ENCODE results near the gene HOXB6.

Gene HOXB6

DNA sequence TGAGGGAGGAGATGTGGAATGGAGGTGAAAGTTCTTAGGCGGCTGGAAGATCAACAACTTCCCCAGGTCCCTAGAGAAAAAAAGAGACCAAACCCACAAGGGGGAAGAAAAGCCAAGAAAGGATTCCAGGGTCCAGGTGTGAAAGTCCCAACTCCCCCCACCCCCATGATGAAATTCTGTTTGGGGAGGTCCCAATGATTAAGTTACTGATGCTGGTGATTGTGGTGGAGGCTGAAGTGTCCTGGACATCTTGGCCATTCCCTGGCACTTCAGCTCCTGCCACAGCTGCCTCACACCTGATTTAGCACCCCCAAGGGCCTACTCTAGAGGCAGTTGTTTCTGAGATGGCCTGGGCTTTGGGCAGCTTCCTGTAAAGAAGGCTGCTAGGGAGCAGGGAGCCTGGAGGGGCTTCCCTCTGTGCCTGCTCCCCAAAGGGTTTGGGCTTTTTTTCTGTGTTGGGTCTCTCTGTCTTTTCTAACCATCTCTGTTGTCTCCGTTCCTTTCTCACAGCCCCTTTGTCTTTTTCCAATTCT lies 39.7 kb downstream of the HOXB6 start:
- no peak for ATAC-seq
- TF ChIP-seq TCF4 (CRISPR knock-in tag; IDR thresholded peaks at IDR 0.05; ENCODE audit: borderline replicate concordance) (no peak), ZFP30 (CRISPR knock-in tag; IDR thresholded peaks at IDR 0.05) (no peak), ISL1 (CRISPR knock-in tag; IDR thresholded peaks at IDR 0.05) (no peak)

DNA sequence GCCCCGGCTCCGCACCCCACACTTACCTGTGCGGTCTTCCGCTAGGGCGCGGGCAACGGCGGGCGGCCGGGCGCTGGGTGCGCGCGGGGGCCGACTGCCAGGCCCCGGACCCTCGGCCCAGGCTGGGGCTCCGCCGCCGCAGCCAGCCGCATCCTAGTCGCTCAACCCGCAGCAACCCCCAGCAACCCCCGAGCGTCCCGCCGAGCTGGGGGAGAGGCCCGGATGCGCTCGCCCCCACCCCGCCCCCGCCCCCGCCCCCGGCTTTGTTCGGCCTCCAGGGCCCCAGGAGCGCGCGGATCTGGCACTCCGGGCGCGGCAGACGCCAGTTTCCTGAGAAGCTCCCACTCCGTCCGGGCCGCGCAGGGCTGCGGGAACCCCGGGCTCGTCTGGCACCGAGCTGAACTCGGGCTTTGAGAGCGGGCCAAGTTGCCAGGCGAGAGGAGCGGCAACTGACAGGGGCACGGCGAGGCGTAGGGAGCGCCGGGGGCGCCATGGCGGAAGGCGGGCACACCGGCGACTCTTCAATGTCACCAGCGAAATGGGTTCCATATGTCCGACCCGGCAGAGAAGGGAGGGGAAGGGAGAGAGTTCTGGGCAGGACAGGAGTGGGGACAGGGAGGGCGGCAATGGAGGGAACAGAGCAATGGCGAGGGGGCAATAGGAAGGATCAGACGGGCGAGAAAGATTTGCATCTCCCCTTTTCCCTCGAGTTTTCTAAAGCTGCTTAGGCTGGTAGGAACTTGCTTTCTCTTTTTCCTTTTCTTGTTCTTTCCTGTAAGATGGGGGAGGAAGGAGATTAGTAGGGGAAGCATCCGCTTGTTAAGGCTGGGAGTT lies 40.4 kb downstream of the HOXB6 start:
- ATAC-seq, result no peak
- TF ChIP-seq TOX (CRISPR knock-in tag; IDR thresholded peaks at IDR 0.05; ENCODE audit: borderline replicate concordance) (no peak), ZNF565 (CRISPR knock-in tag; conservative IDR thresholded peaks at IDR 0.05; ENCODE audit: low read depth) (no peak), GLIS3 (CRISPR knock-in tag; IDR thresholded peaks at IDR 0.05) (no peak), ZNF70 (CRISPR knock-in tag; IDR thresholded peaks at IDR 0.05) (no peak), PPARA (CRISPR knock-in tag; IDR thresholded peaks at IDR 0.05; ENCODE audit: borderline replicate concordance) (no peak)

DNA sequence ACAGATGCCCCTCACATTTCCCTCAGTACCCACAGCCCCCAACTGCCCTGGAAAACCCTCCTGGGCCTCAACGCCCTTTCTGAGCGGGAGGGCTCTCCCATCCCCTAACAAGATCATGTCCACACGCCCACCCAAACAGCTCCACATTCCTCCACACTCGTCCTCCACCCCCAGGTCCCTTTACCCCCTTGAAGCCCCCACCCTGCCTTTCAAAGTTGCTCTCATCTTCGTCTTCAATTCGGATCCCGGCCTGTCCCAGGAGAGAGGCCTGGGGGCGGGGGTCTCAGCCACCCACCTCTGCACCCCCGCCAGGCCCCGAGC lies 41.0 kb downstream of the HOXB6 start:
- no peak for ATAC-seq
- TF ChIP-seq TOX (CRISPR knock-in tag; IDR thresholded peaks at IDR 0.05; ENCODE audit: borderline replicate concordance), result no peak
- TF ChIP-seq ESRRG (CRISPR knock-in tag; IDR thresholded peaks at IDR 0.05), result no peak
- TF ChIP-seq ARNTL (CRISPR knock-in tag; IDR thresholded peaks at IDR 0.05; ENCODE audit: borderline replicate concordance, low read depth), result no peak
- no peak for TF ChIP-seq ZC3H10 (CRISPR knock-in tag; IDR thresholded peaks at IDR 0.05)
- TF ChIP-seq CREB5 (CRISPR knock-in tag; IDR thresholded peaks at IDR 0.05; ENCODE audit: low read depth), result no peak
- TF ChIP-seq ZNF8 (CRISPR knock-in tag; IDR thresholded peaks at IDR 0.05), result no peak
- no peak for TF ChIP-seq OSR1 (CRISPR knock-in tag; IDR thresholded peaks at IDR 0.05)
- no peak for TF ChIP-seq ISL1 (CRISPR knock-in tag; IDR thresholded peaks at IDR 0.05)
- no peak for TF ChIP-seq TCF4 (CRISPR knock-in tag; IDR thresholded peaks at IDR 0.05; ENCODE audit: borderline replicate concordance)
- TF ChIP-seq, protein P1, sequence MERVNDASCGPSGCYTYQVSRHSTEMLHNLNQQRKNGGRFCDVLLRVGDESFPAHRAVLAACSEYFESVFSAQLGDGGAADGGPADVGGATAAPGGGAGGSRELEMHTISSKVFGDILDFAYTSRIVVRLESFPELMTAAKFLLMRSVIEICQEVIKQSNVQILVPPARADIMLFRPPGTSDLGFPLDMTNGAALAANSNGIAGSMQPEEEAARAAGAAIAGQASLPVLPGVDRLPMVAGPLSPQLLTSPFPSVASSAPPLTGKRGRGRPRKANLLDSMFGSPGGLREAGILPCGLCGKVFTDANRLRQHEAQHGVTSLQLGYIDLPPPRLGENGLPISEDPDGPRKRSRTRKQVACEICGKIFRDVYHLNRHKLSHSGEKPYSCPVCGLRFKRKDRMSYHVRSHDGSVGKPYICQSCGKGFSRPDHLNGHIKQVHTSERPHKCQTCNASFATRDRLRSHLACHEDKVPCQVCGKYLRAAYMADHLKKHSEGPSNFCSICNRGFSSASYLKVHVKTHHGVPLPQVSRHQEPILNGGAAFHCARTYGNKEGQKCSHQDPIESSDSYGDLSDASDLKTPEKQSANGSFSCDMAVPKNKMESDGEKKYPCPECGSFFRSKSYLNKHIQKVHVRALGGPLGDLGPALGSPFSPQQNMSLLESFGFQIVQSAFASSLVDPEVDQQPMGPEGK (CRISPR knock-in tag; IDR thresholded peaks at IDR 0.05; ENCODE audit: borderline replicate concordance), result no peak
- no peak for TF ChIP-seq ZFP30 (CRISPR knock-in tag; IDR thresholded peaks at IDR 0.05)
- no peak for TF ChIP-seq PPARA (CRISPR knock-in tag; IDR thresholded peaks at IDR 0.05; ENCODE audit: borderline replicate concordance)
- TF ChIP-seq ZFP3 (CRISPR knock-in tag; IDR thresholded peaks at IDR 0.05), result no peak
- TF ChIP-seq ZNF565 (CRISPR knock-in tag; conservative IDR thresholded peaks at IDR 0.05; ENCODE audit: low read depth), result no peak
- TF ChIP-seq CSDC2 (CRISPR knock-in tag; IDR thresholded peaks at IDR 0.05), result no peak
- no peak for TF ChIP-seq ZNF70 (CRISPR knock-in tag; IDR thresholded peaks at IDR 0.05)
- no peak for TF ChIP-seq GLIS3 (CRISPR knock-in tag; IDR thresholded peaks at IDR 0.05)
- no peak for TF ChIP-seq POU6F1 (CRISPR knock-in tag; IDR thresholded peaks at IDR 0.05; ENCODE audit: borderline replicate concordance, low read depth)
- no peak for TF ChIP-seq RARB (CRISPR knock-in tag; IDR thresholded peaks at IDR 0.05)
- TF ChIP-seq SNAI2 (CRISPR knock-in tag; IDR thresholded peaks at IDR 0.05), result no peak

DNA sequence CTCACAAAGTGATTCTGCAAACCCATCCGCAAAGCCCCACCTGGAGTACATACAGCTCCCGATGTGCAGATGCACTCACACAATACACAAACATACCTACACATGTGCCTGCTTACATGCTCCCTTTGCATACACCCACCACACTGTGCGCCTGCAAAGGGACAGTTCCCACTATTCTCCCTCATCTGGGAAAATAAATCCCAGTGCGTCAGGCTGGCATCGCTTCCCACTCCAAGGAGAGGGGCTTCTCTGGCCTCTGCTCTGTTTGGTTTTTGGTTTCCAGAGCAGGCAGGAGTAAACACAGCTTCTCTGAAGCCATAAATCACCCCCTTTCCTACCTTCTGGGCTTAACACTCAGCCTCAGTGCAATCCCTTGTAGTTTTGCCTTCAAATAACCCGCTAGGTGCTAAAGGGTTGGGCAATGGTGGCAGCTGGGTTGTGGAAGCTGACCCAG lies 41.4 kb downstream of the HOXB6 start:
- no peak for ATAC-seq
- TF ChIP-seq CREB5 (CRISPR knock-in tag; IDR thresholded peaks at IDR 0.05; ENCODE audit: low read depth) (no peak), SNAI2 (CRISPR knock-in tag; IDR thresholded peaks at IDR 0.05) (no peak), POU6F1 (CRISPR knock-in tag; IDR thresholded peaks at IDR 0.05; ENCODE audit: borderline replicate concordance, low read depth) (no peak), ZNF8 (CRISPR knock-in tag; IDR thresholded peaks at IDR 0.05) (no peak), ZNF565 (CRISPR knock-in tag; conservative IDR thresholded peaks at IDR 0.05; ENCODE audit: low read depth) (no peak), ZFP3 (CRISPR knock-in tag; IDR thresholded peaks at IDR 0.05) (no peak), BACH2 (CRISPR knock-in tag; IDR thresholded peaks at IDR 0.05; ENCODE audit: borderline replicate concordance) (no peak), ARNTL (CRISPR knock-in tag; IDR thresholded peaks at IDR 0.05; ENCODE audit: borderline replicate concordance, low read depth) (no peak), CSDC2 (CRISPR knock-in tag; IDR thresholded peaks at IDR 0.05) (no peak)
- TF ChIP-seq, protein P1 (CRISPR knock-in tag; IDR thresholded peaks at IDR 0.05; ENCODE audit: borderline replicate concordance), result no peak

All from SK-N-SH treated with all-trans-retinoic acid at 6 μM for 48 hours (cell line).